Endothelial cell of umbilical vein (primary cell): Measurements from ENCODE around the gene CNOT6. TPM values are rescaled to one million over a fixed set of nuclear protein-coding genes. Genes with fewer than 3 reads are reported as not detected.

ENCODE experiments used
- BruUV-seq: library from RNA; stranded (reverse); fragments of 400-500 nt; replicated peaks from 2 replicates; lab custom pipeline; 2021; lab: Mats Ljungman, UMichigan
- CTCF ChIA-PET: fragments of 300-600, 350-600 bp; sonication (Branson Sonifier 250); formaldehyde crosslinking; loops from one replicate; lab custom pipeline; 2021; ENCODE audit warnings: antibody characterized with exemption, inconsistent platforms; lab: Charles Lee
- POLR2A ChIA-PET: fragments of 300-600, 350-600 bp; sonication (Branson Sonifier 250); formaldehyde crosslinking; loops from one replicate; lab custom pipeline; 2021; ENCODE audit warnings: antibody characterized with exemption, inconsistent platforms; lab: Charles Lee
- DNase-seq: peaks from one replicate; pipeline ENCODE4 v3.0.0-alpha.2; 2011; ENCODE audit warnings: low read depth, low spot score
- FAIRE-seq: peaks from 2 replicates; lab custom pipeline; 2011; peaks lifted over from hg19 to GRCh38; lab: Jason Lieb, UNC
- H2AFZ ChIP-seq: 2 replicates; pipeline ENCODE4 v1.6.0; 2012; ENCODE audit warnings: low read depth, low read length, control low read depth, inconsistent platforms
- H3K27ac ChIP-seq: 2 replicates; pipeline ENCODE4 v1.5.1; 2011; ENCODE audit warnings: low read depth, mild to moderate bottlenecking, control low read depth, low read length, moderate library complexity; ENCODE audit not compliant: insufficient read depth
- H3K27me3 ChIP-seq, 2 experiments: 2 replicates each; pipeline versions ENCODE4 v1.6.0 to v1.6.1; 2011; ENCODE audit warnings: low read length in 2 of 2, mixed read lengths in 1 of 2; ENCODE audit not compliant: control insufficient read depth in 2 of 2, insufficient read depth in 2 of 2
- H3K36me3 ChIP-seq, 2 experiments: 2 replicates in 1 of 2; 3 replicates in 1 of 2; pipeline ENCODE4 v1.5.1; 2011; ENCODE audit warnings: low read length in 2 of 2, mild to moderate bottlenecking in 1 of 2, moderate library complexity in 1 of 2; ENCODE audit not compliant: control insufficient read depth in 2 of 2, insufficient read depth in 2 of 2; ENCODE audit errors: extremely low read depth in 1 of 2
- H3K4me1 ChIP-seq: 3 replicates; pipeline ENCODE4 v1.5.1; 2011; ENCODE audit warnings: mild to moderate bottlenecking, low read length; ENCODE audit not compliant: control insufficient read depth, insufficient read depth; ENCODE audit errors: extremely low read depth
- H3K4me2 ChIP-seq: 2 replicates; pipeline ENCODE4 v1.6.1; 2011; ENCODE audit warnings: low read length, control low read depth, mixed read lengths; ENCODE audit not compliant: insufficient read depth
- H3K4me3 ChIP-seq, 3 experiments: fragments of 200-600 bp in 1 of 3; sonication (generic), shearing (Covaris generic) in 1 of 3; replicated peaks in 1 of 3; 2 replicates each; pipeline ENCODE4 v1.5.1; 2011 to 2016; ENCODE audit warnings: control low read depth in 3 of 3, low read length in 3 of 3, mild to moderate bottlenecking in 2 of 3, inconsistent platforms in 1 of 3, low read depth in 1 of 3, moderate library complexity in 1 of 3; ENCODE audit not compliant: insufficient read depth in 1 of 3
- H3K79me2 ChIP-seq: 2 replicates; pipeline ENCODE4 v1.6.0; 2012; ENCODE audit warnings: low read length, inconsistent platforms; ENCODE audit not compliant: control insufficient read depth, insufficient read depth
- H3K9ac ChIP-seq: replicated peaks from 2 replicates; pipeline ENCODE3; 2011; ENCODE audit warnings: low read length, control low read depth; ENCODE audit not compliant: insufficient read depth; ENCODE audit errors: extremely low read depth
- H3K9me1 ChIP-seq: replicated peaks from 3 replicates; pipeline ENCODE4 v1.6.0; 2011; ENCODE audit warnings: mild to moderate bottlenecking, low read length; ENCODE audit not compliant: control insufficient read depth, insufficient read depth; ENCODE audit errors: extremely low read depth
- H3K9me3 ChIP-seq: replicated peaks from 2 replicates; pipeline ENCODE4 v1.5.1; 2012; ENCODE audit warnings: low read length, inconsistent platforms; ENCODE audit not compliant: control insufficient read depth, insufficient read depth
- H4K20me1 ChIP-seq: replicated peaks from 2 replicates; pipeline ENCODE3; 2011; ENCODE audit warnings: mild to moderate bottlenecking, low read length; ENCODE audit not compliant: control insufficient read depth, insufficient read depth; ENCODE audit errors: extremely low read depth
- EZH2 ChIP-seq: IDR thresholded peaks from 2 replicates; pipeline ENCODE4 v1.6.1; 2012; ENCODE audit warnings: borderline replicate concordance, low read depth, mild to moderate bottlenecking, moderate library complexity, low read length, inconsistent platforms; ENCODE audit not compliant: severe bottlenecking
- POLR2A ChIP-seq: IDR thresholded peaks from 2 replicates; pipeline ENCODE4 v1.6.1; 2012; ENCODE audit warnings: low read depth, mild to moderate bottlenecking, control low read depth, low read length
- POLR2AphosphoS5 ChIP-seq: IDR thresholded peaks from 2 replicates; pipeline ENCODE4 v1.6.1; 2012; ENCODE audit warnings: low read depth, mild to moderate bottlenecking, control low read depth, low read length, moderate library complexity; ENCODE audit not compliant: insufficient read depth
- dilution Hi-C: fragments of 300-500 bp; cut with MboI; formaldehyde crosslinking; loops from one replicate; pipeline ENCODE4 v1.15.0; 2019; ENCODE audit warnings: low sequenced_read_pairs; ENCODE audit not compliant: extremely low pct_ligation_motif_present
- intact Hi-C: fragments of 100-400 bp; cut with micrococcal nuclease; formaldehyde crosslinking; loops from one replicate; pipeline ENCODE4 v1.10.0; 2022
- polyA plus RNA-seq, 4 experiments: library from polyadenylated mRNA; depleted of rRNA in 3 of 4; stranded (reverse) in 3 of 4; unstranded in 1 of 4; fragments of >200 nt; gene quantifications; 2 replicates each; pipeline versions ENCODE4 v1.2.1 to v1.2.3, GENCODE V29; 2011 to 2012; ENCODE audit warnings: missing spikeins in 1 of 4
- total RNA-seq: library from RNA; stranded (reverse); gene quantifications from 2 replicates; pipeline ENCODE4 v1.2.3, GENCODE V29; 2021

Gene CNOT6
- total and polyA plus RNA-seq, 2 donors (not counting 3 experiments of a cell fraction or from before 2014, with no cell fraction given): 9.2 to 33.8 TPM

DNA sequence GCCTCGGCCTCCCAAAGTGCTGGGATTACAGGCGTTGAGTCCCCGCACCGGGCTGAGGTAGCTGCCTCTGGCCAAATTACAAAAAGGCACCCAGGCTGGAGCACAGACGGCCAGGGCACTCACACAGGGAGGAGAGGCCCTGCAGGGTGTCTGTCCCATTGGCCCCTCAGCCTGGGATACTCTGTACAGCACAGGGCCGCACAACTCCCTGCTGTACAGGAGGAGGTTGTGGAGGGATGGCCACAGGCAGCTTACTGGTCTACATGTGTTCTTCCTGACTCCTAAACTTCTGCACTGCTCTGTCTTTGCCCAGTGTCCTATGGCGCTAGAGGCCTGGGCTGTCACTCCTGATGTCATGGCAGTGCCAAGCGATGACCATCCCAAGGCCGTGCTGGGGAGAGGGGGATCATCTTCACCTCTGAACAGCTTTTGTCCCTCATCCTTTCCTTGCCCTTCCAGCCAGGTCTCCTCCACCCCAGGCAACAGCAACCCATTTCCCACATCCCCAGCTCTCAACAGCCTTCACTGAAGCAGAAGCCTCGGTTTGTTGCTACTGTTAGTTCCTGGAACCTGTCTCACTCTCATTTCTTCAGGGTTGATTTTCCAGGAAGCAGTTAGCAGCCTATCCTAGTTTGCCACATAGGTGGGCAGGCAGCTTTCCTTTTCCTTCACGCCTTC, 1.8 kb upstream of the CNOT6 start:
- Histone ChIP-seq H2AFZ (no peak overlapping the region), H3K9ac (no peak overlapping the region), H4K20me1 (no peaks in the 10 kb centered on the region), H3K79me2 (peaks cover 30% of the 10 kb centered on the region), H3K27me3 (no peaks in the 10 kb centered on the region), H3K27ac (no peak overlapping the region), H3K9me3 (no peaks in the 10 kb centered on the region), H3K4me1 (peaks cover 7% of the 10 kb centered on the region), H3K36me3 (no peaks in the 10 kb centered on the region), H3K4me2 (no peak overlapping the region), H3K4me3 (no peak overlapping the region), H3K9me1 (no peaks in the 10 kb centered on the region)
- no TSS peak for BruUV-seq
- intact Hi-C loops (loop anchor here (5.0 to 10.0 kb wide), 4 partner anchors 140 to 692 kb away; partner anchors contain the start of genes GFPT2 and MGAT1), dilution Hi-C loops (no loop called here)
- TF ChIP-seq POLR2AphosphoS5: no peak
- FAIRE-seq: no peak
- POLR2A ChIA-PET: no interaction called here
- no peak for DNase-seq
- CTCF ChIA-PET: no interaction called here

DNA sequence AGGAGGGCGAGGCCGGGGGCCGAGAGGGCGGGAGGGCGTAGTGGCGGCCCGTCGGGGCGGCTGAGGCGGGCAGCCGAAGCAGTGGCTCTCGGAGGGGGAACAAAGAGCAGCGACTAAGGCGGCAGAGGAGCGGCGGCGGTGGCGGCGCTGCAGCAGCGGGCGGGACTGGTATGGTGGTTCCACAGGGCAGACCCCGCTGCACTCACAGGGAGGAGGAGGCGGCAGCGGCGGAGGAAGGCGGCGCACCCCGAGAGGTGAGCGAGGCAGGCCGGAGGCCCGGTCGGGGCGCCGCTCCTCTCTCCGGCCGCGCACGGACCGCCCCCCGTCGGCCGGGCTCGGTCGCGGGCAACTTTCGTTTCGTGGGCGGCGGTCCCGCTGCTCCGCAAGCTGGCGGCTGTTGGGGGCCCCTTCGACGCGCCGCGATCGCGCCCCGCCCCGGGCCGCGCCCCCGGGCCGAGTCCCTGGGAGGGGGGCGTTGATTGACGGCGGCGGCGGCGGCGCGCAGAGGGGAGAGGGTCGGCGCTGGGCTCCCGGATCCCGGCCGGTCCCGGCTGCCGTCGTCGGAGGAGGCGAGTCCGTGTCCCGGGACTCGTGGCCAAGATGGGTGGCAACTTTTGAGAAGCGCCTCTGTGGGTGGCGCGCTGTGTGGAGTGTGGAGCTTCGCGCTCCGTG, 467 bp downstream of the CNOT6 start:
- Histone ChIP-seq H3K4me3 (peak overlapping the region; percentile 86 to 90 (median 87)), H3K4me1 (peaks cover 7% of the 10 kb centered on the region), H3K9me3 (no peaks in the 10 kb centered on the region), H4K20me1 (no peaks in the 10 kb centered on the region), H3K4me2 (peak overlapping the region; percentile 97), H3K36me3 (no peaks in the 10 kb centered on the region), H3K27ac (peak overlapping the region; percentile 74), H3K9ac (peak overlapping the region; percentile 85), H3K9me1 (no peaks in the 10 kb centered on the region), H2AFZ (peak overlapping the region; percentile 82), H3K79me2 (peaks cover 50% of the 10 kb centered on the region), H3K27me3 (no peaks in the 10 kb centered on the region)
- BruUV-seq: no TSS peak
- intact Hi-C loops: loop anchor here (2.0 to 10.0 kb wide), 7 partner anchors 112 to 690 kb away; partner anchors contain the start of genes GFPT2, MAPK9 and MGAT1
- FAIRE-seq: no peak
- CTCF ChIA-PET: interaction anchor here (1.0 to 1.5 kb wide), 3 partner anchors 21 to 166 kb away, joined by 3 to 4 read pairs (median 4); no protein-coding TSS in a partner anchor
- dilution Hi-C loops: no loop called here
- POLR2A ChIA-PET: interaction anchor here (1.3 kb wide), 1 partner anchor 50 kb away, joined by 3 read pairs; no protein-coding TSS in a partner anchor
- TF ChIP-seq EZH2 (no peak), POLR2A (peak; percentile 75)
- DNase-seq: peak; percentile 50
